ENCODE data around the gene LLGL2.
"Not testable (repeated sequence)": the region's sequence is repeated elsewhere in the genome, so short reads cannot be mapped to it uniquely, and the experiment has no call there.

LLGL2 gene

DNA sequence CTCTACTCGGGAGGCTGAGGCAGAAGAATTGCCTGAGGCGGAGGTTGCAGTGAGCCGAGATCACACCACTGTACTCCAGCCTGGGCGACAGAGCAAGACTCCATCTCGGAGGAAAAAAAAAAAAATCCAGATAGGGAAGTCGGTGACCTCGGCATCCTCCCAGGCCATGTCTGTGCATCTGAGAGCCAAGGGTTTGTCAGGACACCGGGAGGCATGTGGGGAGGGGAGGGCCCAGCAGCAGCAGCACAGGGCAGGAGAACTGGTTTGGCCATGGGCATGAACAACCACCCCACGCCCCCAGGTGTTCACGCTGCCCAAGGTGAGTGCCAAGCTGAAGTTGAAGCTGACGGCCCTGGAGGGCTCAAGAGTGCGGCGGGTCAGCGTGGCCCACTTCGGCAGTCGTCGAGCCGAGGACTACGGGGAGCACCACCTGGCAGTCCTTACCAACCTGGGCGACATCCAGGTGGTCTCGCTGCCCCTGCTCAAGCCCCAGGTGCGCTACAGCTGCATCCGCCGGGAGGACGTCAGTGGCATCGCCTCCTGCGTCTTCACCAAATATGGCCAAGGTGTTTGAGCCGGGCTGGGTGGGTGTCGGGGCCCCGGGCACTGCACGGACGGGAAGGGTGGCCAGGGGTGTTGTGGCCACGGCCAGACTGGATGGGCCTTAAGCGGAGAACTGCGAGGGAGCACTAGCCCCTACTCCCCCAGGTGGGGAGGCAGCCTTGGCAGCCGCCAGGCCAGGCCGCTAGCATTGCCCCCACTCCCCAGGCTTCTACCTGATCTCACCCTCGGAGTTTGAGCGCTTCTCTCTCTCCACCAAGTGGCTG, 47.4 kb downstream of the LLGL2 start:
- no peak overlapping the region for H3K4me3 Mint-ChIP-seq
- H3K36me3 Mint-ChIP-seq: no peaks in the 10 kb centered on the region
- H3K27me3 Mint-ChIP-seq: no peaks in the 10 kb centered on the region
- no peaks in the 10 kb centered on the region for H3K9me3 Mint-ChIP-seq
- H3K4me1 Mint-ChIP-seq: no peaks in the 10 kb centered on the region
- no peak overlapping the region for H3K27ac Mint-ChIP-seq

DNA sequence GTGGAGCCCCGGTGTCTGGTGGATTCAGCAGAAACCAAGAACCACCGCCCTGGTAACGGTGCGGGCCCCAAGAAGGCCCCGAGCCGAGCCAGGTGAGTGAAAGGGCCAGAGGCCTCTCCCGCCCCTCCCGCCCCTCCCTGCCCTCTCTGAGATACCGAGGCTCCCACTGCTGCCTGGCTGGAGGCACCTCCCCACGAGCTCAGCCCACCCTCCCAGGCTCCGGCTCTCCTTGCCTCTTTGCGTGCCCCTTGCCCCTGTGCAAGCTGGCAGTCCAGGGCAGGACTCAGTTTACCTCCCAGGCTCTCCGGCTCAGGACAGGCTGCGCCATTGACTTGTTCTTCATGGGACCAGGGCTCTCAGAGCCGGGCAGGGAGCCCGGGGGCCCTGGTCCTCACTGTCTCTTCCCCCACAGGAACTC, 48.1 kb downstream of the LLGL2 start:
- H3K36me3 Mint-ChIP-seq: no peaks in the 10 kb centered on the region
- no peaks in the 10 kb centered on the region for H3K27me3 Mint-ChIP-seq
- no peak overlapping the region for H3K27ac Mint-ChIP-seq
- H3K4me1 Mint-ChIP-seq: no peaks in the 10 kb centered on the region
- no peaks in the 10 kb centered on the region for H3K9me3 Mint-ChIP-seq
- no peak overlapping the region for H3K4me3 Mint-ChIP-seq

GRCh38 chr17:75573994-75574393, 48.5 kb downstream of the LLGL2 start:
- no peaks in the 10 kb centered on the region for H3K27me3 Mint-ChIP-seq
- H3K27ac Mint-ChIP-seq: no peak overlapping the region
- no peak overlapping the region for H3K4me3 Mint-ChIP-seq
- no peaks in the 10 kb centered on the region for H3K9me3 Mint-ChIP-seq
- H3K4me1 Mint-ChIP-seq: no peaks in the 10 kb centered on the region
- H3K36me3 Mint-ChIP-seq: no peaks in the 10 kb centered on the region

- no peaks in the 10 kb centered on the region for H3K27me3 Mint-ChIP-seq
- no peak overlapping the region for H3K27ac Mint-ChIP-seq
Observed at GRCh38 chr17:75574404-75575036, 49.0 kb downstream of the LLGL2 start.

DNA sequence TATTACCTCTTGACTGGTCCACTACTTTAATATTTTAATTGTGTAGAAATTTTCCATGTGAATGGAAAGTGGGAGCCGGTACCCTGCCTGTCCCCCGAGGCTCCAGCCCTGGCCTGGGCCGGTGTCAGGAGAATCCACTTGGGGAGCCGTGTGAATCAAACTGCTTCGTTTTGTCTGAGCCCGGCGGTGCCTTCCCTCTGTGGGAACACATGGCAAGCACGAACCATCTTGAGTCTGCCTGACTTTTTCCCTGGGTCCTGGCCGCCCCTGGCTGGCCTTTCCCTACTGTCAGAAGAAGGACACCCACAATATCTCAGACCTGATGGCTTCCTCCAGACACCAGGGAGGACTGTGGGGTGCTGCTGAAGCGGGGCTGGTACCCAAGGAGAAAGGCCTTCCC, 49.7 kb downstream of the LLGL2 start:
- no peak overlapping the region for H3K27ac Mint-ChIP-seq
- H3K27me3 Mint-ChIP-seq: no peaks in the 10 kb centered on the region
- no peaks in the 10 kb centered on the region for H3K36me3 Mint-ChIP-seq
- no peaks in the 10 kb centered on the region for H3K4me1 Mint-ChIP-seq
- no peaks in the 10 kb centered on the region for H3K9me3 Mint-ChIP-seq
- H3K4me3 Mint-ChIP-seq: no peak overlapping the region

More at GRCh38 chr17:75574404-75575036, 49.0 kb downstream of the LLGL2 start:
- Mint-ChIP-seq H3K36me3 (no peaks in the 10 kb centered on the region), H3K9me3 (no peaks in the 10 kb centered on the region), H3K4me1 (no peaks in the 10 kb centered on the region), H3K4me3 (no peak overlapping the region)

DNA sequence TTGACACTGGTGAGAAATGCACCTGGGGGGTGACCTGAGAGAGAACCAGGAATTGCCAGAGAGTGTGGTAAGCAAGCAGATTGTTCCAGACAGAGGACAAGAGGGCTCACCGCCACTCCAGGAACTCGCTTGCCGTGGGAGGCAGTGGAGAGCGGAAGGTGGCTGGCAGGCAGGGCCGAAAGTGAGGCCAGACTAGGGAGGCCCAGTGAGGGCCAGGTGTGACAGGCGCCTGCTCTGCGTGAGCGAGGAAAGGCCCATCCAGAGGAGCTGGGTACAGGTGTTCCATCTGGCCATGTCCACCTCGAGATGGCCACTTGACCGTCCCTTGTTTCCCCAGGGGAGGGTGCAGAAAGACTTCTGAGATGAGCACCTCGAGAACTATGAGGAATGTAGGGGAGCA, 50.2 kb downstream of the LLGL2 start:
- H3K4me3 Mint-ChIP-seq: no peak overlapping the region
- H3K36me3 Mint-ChIP-seq: no peaks in the 10 kb centered on the region
- no peak overlapping the region for H3K27ac Mint-ChIP-seq
- H3K4me1 Mint-ChIP-seq: no peaks in the 10 kb centered on the region
- no peaks in the 10 kb centered on the region for H3K27me3 Mint-ChIP-seq
- no peaks in the 10 kb centered on the region for H3K9me3 Mint-ChIP-seq

- Mint-ChIP-seq H3K9me3 (no peaks in the 10 kb centered on the region), H3K27me3 (no peaks in the 10 kb centered on the region), H3K4me3 (no peak overlapping the region), H3K4me1 (peaks cover 8% of the 10 kb centered on the region), H3K27ac (no peak overlapping the region), H3K36me3 (no peaks in the 10 kb centered on the region)
Observed at GRCh38 chr17:75576661-75577060, 51.2 kb downstream of the LLGL2 start.

DNA sequence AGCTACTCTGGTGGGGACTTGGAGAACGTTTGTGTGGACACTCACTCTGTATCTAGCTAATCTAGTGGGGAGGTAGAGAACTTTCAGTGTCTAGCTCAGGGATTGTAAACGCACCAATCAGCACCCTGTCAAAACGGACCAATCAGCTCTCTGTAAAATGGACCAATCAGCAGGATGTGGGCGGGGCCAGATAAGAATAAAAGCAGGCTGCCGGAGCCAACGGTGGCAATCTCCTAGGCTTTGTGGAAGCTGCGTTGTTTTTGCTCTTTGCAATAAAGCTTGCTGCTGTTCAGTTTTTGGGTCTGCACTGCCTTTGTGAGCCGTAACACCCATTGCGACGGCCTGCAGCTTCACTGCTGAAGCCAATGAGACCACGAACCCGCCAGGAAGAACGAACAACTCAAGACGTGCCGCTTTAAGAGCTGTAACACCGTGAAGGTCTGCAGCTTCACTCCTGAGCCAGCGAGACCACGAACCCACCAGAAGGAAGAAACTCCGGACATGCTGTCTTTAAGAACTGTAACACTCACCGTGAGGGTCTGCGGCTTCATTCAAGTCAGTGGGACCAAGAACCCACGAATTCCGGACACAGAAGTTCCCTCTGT, 55.7 kb downstream of the LLGL2 start:
- not testable (repeated sequence) for H3K27me3 Mint-ChIP-seq

GRCh38 chr17:75583197-75583596, 57.7 kb downstream of the LLGL2 start:
- H3K9me3 Mint-ChIP-seq, H3K27me3 Mint-ChIP-seq, H3K36me3 Mint-ChIP-seq, H3K4me3 Mint-ChIP-seq, H3K27ac Mint-ChIP-seq: not testable (repeated sequence)
- H3K4me1 Mint-ChIP-seq: peaks cover 12% of the 10 kb centered on the region

More for the DNA sequence above, 55.7 kb downstream of the LLGL2 start:
- H3K9me3 Mint-ChIP-seq, H3K36me3 Mint-ChIP-seq, H3K4me1 Mint-ChIP-seq: not testable (repeated sequence)
- Mint-ChIP-seq H3K27ac (peak overlapping the region; percentile 15), H3K4me3 (peak overlapping the region; percentile 79)

- Mint-ChIP-seq H3K27me3 (no peaks in the 10 kb centered on the region), H3K4me1 (peaks cover 12% of the 10 kb centered on the region), H3K4me3 (no peak overlapping the region), H3K9me3 (no peaks in the 10 kb centered on the region), H3K36me3 (no peaks in the 10 kb centered on the region), H3K27ac (no peak overlapping the region)
Observed at GRCh38 chr17:75584849-75585175, 59.3 kb downstream of the LLGL2 start.

DNA sequence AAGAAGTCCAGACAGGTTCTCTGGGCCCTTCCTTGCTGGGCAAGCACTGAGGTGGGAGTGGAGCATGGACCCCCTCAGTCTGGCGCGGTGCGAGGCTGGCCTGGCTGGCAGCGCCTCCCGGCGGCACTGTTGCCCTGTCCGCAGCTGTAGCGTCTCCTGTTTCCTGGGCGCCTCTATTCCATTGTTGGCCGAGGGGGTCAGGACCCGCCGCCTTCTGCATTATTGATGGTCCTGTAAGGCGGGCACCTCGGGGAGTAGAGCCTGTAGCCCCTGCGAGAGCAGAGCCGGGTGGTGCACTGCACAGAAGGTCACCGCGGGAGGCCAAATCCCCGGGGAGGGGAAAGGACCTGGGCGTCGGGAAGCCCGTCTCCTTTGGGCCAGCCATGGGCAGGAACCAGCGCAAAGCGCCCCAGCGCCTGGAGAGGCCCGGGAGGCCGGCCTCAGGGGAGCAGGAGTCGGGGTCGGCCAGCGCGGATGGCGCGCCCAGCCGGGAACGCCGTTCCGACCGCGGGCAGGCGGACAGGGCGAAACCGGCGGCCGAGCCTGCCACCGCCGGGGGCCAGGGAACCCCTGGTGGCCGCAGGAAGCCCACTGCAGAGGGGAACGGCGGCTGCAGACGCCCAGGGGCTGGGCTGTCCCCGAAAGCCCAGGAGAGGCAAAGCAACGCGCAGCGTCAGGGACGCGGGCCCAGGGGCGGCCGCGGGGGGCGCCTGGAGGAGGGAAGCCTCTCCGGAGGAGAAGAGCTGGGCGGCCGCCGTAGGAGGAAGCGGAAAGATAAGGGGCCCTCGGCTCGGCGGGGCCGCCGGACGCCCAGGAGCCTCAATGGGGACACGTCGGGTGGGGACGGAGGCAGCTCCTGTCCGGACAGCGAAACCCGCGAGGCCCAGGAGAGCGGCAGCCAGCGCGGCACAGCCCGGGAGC, 62.4 kb downstream of the LLGL2 start, which contains the start of gene MYO15B:
MYO15B (plus strand) TSS at position 126 of the 921 bp plus-strand sequence; CDS start at position 384, 258 bp downstream.
- H3K9me3 Mint-ChIP-seq: no peaks in the 10 kb centered on the region
- peak within 1 kb of the TSS; percentile 71 for H3K4me3 Mint-ChIP-seq
- no peaks in the 10 kb centered on the region for H3K27me3 Mint-ChIP-seq
- H3K27ac Mint-ChIP-seq: peak within 1 kb of the TSS; percentile 35
- H3K36me3 Mint-ChIP-seq: no peaks in the 10 kb centered on the region
- peaks cover 4% of the 10 kb centered on the region for H3K4me1 Mint-ChIP-seq

DNA sequence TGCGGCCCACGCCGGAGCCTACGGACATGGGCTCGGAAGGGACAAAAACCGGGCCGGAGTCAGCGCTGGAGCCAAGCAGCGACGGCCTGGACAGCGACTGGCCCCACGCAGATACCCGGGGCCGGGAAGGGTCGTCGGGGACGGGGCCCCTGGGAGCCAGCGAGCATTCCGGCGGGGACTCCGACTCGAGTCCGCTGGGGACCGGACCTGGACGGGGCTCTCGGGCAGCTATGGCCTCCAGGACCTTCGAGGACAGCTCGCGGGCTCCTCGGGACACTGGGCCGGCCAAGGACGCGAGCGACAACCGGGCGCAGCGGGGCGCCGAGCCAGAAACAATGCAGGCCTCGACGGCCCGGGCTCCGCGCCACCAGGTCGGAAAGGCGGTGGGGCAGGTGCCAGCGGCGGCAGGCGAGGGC, 63.1 kb downstream of the LLGL2 start:
- Mint-ChIP-seq H3K4me1 (peaks cover 4% of the 10 kb centered on the region), H3K36me3 (no peaks in the 10 kb centered on the region), H3K4me3 (no peak overlapping the region), H3K27ac (no peak overlapping the region), H3K27me3 (no peaks in the 10 kb centered on the region), H3K9me3 (no peaks in the 10 kb centered on the region)

DNA sequence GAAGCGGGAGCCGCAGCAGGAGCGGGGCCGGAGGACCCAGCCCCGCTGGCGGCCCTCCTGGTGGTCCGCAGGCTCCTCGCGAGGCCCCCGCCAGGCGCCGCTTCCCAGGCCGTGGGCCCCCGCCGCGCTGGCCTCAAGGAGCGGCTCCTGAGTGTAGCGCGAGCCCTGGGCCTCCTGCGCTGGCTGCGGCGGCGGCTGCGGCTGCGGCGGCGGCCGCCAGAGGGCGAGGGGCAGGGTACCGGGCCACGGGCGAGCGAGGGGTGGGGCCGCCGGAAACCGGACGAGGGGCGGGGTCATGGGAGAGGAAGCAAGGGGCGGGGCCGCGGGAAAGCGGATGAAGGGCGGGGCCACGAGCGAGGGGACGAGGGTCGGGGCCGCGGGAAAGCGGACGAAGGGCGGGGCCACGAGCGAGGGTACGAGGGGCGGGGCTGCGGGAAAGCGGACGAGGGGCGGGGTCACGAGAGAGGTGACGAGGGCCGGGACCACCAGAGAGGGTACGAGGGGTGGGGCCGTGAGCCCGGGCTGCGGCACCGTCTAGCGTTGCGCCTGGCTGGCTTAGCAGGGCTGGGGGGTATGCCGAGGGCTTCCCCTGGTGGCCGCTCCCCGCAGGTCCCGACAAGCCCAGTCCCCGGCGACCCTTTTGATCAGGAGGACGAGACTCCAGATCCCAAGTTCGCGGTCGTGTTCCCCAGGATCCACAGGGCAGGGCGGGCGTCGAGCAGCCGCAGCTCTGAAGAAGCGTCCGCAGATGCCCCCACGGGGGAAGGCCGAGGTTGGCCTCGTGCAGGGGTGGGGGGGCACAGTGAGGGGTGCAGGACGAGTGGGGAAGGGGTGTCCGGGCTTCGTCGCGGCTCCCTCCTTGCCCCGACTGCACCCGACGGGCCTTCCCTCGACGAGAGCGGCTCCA, 63.8 kb downstream of the LLGL2 start:
- H3K27me3 Mint-ChIP-seq: no peaks in the 10 kb centered on the region
- peaks cover 4% of the 10 kb centered on the region for H3K4me1 Mint-ChIP-seq
- H3K27ac Mint-ChIP-seq: no peak overlapping the region
- peak overlapping the region; percentile 74 for H3K4me3 Mint-ChIP-seq
- H3K9me3 Mint-ChIP-seq: no peaks in the 10 kb centered on the region
- no peaks in the 10 kb centered on the region for H3K36me3 Mint-ChIP-seq

DNA sequence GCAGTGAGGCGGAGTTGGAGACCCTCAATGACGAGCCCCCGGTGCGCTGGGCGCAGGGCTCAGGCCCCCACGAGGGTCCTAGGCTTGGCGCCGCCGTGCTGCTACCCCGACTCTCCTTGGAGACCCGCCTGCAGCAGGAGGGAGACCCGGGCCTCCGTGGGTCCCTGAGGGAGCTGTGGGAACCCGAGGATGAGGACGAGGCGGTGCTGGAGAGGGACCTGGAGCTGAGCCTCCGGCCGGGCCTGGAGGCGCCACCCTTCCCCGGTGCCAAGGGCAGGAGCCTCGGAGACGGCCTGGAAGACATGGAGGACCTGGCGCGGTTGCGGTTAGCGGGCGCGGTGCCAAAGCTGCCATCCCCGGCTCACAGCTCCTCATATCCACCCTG, 64.4 kb downstream of the LLGL2 start:
- H3K4me3 Mint-ChIP-seq: no peak overlapping the region
- no peak overlapping the region for H3K27ac Mint-ChIP-seq
- peaks cover 4% of the 10 kb centered on the region for H3K4me1 Mint-ChIP-seq
- H3K36me3 Mint-ChIP-seq: no peaks in the 10 kb centered on the region
- no peaks in the 10 kb centered on the region for H3K9me3 Mint-ChIP-seq
- no peaks in the 10 kb centered on the region for H3K27me3 Mint-ChIP-seq

Data from activated naive CD4-positive, alpha-beta T cell treated with anti-CD3 and anti-CD28 coated beads, Interleukin-2, amount 50 U/mL, for 24 hours (primary cell).